Liver (tissue), 3 donors: ENCODE results near the gene CLCF1.

Experiments used
- FOXA1 ChIP-seq: IDR thresholded peaks from 2 replicates; pipeline ENCODE4 v1.6.1; 2016; ENCODE audit warnings: antibody characterized with exemption
- GABPA ChIP-seq, 2 donors: IDR thresholded peaks in 1 of 2; conservative IDR thresholded peaks in 1 of 2; 2 replicates each; pipeline ENCODE4 v1.6.1; 2016; ENCODE audit warnings: antibody characterized with exemption in 2 of 2, mild to moderate bottlenecking in 1 of 2, moderate library complexity in 1 of 2
- HNF4G ChIP-seq: IDR thresholded peaks from 2 replicates; pipeline ENCODE4 v1.6.1; 2016; ENCODE audit warnings: antibody characterized with exemption
- JUND ChIP-seq, 2 donors: IDR thresholded peaks; 2 replicates each; pipeline ENCODE4 v1.6.1; 2016; ENCODE audit warnings: antibody characterized with exemption in 2 of 2
- MAX ChIP-seq: IDR thresholded peaks from 2 replicates; pipeline ENCODE4 v1.6.1; 2016; ENCODE audit warnings: antibody characterized with exemption
- RAD21 ChIP-seq, 2 donors: IDR thresholded peaks; 2 replicates each; pipeline ENCODE4 v1.6.1; 2016; ENCODE audit warnings: antibody characterized with exemption in 2 of 2, mild to moderate bottlenecking in 2 of 2
- REST ChIP-seq: IDR thresholded peaks from 2 replicates; pipeline ENCODE4 v1.6.1; 2016; ENCODE audit warnings: antibody characterized with exemption, mild to moderate bottlenecking
- SP1 ChIP-seq: IDR thresholded peaks from 2 replicates; pipeline ENCODE4 v1.6.1; 2018; ENCODE audit warnings: antibody characterized with exemption, mild to moderate bottlenecking
- TAF1 ChIP-seq: conservative IDR thresholded peaks from 2 replicates; pipeline ENCODE4 v1.6.1; 2016; ENCODE audit warnings: antibody characterized with exemption, mild to moderate bottlenecking
- YY1 ChIP-seq: IDR thresholded peaks from 2 replicates; pipeline ENCODE4 v1.6.1; 2016; ENCODE audit warnings: antibody characterized with exemption, mild to moderate bottlenecking
- TF ChIP-seq, protein P1 (sequence below): fragments of 150-350 bp; IDR thresholded peaks from 2 replicates; pipeline ENCODE4 v1.5.1; 2017; ENCODE audit warnings: improper control_type of control experiment, low read depth, low read length; ENCODE audit not compliant: missing input control
- TF ChIP-seq, protein P2 (sequence below): IDR thresholded peaks from 2 replicates; pipeline ENCODE4 v1.6.1; 2016; ENCODE audit warnings: antibody characterized with exemption
- TF ChIP-seq, protein P3 (sequence below): IDR thresholded peaks from 2 replicates; pipeline ENCODE4 v1.6.1; 2016; ENCODE audit warnings: antibody characterized with exemption
- donor health status: healthy.
- donor health status: healthy.

DNA sequence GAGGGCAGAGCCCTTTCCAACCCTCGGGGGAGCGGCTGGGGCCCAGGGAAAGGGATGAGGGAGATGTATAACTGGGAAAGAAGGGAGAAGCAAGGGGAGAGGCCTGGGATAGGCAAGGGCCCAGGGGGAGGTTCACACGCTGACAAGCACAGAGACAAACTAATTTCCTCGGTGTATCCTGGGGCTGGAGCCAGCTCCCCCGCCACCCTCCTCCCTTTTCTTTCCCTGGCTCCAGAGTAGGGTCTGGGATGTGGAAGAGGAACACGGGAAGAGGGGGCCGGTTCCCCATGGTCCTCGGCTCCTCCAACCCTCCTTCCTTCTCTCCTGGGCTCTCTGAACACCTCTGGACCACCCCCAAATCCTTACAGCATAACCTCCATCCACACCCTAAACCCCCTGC is 6.9 kb downstream of the CLCF1 start:
- TF ChIP-seq, protein P1, sequence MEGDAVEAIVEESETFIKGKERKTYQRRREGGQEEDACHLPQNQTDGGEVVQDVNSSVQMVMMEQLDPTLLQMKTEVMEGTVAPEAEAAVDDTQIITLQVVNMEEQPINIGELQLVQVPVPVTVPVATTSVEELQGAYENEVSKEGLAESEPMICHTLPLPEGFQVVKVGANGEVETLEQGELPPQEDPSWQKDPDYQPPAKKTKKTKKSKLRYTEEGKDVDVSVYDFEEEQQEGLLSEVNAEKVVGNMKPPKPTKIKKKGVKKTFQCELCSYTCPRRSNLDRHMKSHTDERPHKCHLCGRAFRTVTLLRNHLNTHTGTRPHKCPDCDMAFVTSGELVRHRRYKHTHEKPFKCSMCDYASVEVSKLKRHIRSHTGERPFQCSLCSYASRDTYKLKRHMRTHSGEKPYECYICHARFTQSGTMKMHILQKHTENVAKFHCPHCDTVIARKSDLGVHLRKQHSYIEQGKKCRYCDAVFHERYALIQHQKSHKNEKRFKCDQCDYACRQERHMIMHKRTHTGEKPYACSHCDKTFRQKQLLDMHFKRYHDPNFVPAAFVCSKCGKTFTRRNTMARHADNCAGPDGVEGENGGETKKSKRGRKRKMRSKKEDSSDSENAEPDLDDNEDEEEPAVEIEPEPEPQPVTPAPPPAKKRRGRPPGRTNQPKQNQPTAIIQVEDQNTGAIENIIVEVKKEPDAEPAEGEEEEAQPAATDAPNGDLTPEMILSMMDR: no peak
- TF ChIP-seq JUND (IDR thresholded peaks at IDR 0.05): no peak
- TF ChIP-seq SP1: no peak
- no peak for TF ChIP-seq TAF1
- TF ChIP-seq GABPA (IDR thresholded peaks at IDR 0.05 in 1 of 2, conservative IDR thresholded peaks at IDR 0.05 in 1 of 2): no peak
- TF ChIP-seq MAX: no peak
- no peak for TF ChIP-seq REST
- TF ChIP-seq, protein P2, sequence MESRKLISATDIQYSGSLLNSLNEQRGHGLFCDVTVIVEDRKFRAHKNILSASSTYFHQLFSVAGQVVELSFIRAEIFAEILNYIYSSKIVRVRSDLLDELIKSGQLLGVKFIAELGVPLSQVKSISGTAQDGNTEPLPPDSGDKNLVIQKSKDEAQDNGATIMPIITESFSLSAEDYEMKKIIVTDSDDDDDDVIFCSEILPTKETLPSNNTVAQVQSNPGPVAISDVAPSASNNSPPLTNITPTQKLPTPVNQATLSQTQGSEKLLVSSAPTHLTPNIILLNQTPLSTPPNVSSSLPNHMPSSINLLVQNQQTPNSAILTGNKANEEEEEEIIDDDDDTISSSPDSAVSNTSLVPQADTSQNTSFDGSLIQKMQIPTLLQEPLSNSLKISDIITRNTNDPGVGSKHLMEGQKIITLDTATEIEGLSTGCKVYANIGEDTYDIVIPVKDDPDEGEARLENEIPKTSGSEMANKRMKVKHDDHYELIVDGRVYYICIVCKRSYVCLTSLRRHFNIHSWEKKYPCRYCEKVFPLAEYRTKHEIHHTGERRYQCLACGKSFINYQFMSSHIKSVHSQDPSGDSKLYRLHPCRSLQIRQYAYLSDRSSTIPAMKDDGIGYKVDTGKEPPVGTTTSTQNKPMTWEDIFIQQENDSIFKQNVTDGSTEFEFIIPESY: no peak
- TF ChIP-seq, protein P3, sequence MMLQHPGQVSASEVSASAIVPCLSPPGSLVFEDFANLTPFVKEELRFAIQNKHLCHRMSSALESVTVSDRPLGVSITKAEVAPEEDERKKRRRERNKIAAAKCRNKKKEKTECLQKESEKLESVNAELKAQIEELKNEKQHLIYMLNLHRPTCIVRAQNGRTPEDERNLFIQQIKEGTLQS: no peak
- no peak for TF ChIP-seq HNF4G
- TF ChIP-seq FOXA1: no peak
- no peak for TF ChIP-seq YY1
- no peak for TF ChIP-seq RAD21 (IDR thresholded peaks at IDR 0.05)
